ENCODE measurements around the gene SQSTM1.
A peak's percentile ranks its signal among the peaks of the same experiment; 100 is the strongest.
"Not testable (repeated sequence)": the region's sequence is repeated elsewhere in the genome, so short reads cannot be mapped to it uniquely, and the experiment has no call there.

SQSTM1 gene

DNA sequence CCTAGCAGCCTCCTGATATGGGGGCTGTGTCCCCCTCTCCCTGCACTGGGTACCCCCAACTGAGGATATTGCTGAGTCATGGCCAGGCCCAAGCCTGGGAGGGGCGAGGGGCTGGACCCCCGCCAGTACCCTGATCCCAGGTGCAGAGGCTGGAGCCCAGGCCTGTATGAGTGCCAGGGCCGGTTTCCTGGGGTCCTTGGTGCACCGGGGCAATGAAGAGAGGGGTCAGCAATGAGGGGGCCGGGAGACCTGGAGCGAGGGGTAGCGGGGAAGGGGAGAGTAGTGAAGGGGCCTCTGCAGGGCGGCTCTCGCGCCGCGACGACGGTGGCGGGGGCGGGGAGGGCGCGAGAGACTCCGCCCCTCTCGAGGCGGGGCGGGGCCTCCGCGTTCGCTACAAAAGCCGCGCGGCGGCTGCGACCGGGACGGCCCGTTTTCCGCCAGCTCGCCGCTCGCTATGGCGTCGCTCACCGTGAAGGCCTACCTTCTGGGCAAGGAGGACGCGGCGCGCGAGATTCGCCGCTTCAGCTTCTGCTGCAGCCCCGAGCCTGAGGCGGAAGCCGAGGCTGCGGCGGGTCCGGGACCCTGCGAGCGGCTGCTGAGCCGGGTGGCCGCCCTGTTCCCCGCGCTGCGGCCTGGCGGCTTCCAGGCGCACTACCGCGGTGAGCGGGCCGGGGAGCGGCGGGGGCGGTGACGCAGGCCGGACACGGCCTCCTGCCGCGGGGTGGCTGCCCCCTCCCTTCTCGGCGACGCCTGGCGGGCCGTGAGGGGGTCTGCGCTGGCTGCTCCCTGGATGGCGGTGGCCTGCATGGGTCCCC lies at the start of gene SQSTM1:
Gene SQSTM1 (plus strand): TSS at position 423 of the 815 bp plus-strand sequence. CDS start 32 bp downstream, at position 455.
- DNase-seq: peak; percentile 91

DNA sequence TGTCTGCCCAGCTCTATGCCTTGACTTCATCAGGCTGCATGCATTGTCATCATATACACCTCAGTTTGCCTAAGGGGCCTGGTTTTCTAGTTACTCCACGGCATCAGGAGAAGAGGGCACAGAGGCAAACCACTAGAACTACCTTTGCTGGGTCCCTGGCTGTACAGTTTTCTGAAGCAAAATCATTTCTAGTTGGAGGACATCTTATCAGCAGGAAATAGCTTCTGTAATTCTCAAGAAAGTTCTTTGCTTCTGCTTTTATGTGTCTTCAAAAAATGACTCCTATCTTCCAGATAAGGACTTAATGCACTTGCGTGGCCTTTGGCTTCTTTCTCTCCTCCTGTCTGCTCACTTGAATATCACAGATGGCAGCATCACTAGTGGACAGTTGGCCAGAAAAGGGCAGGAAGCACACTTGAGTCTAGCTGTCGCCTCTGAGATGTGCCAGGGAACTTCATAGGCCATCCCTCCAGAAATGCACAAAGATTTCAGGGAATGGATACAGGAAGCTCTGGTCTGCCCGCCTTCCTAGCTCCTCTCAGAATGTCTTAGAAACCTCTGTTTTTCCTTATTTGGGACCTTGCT lies 49.3 kb upstream of the SQSTM1 start:
- DNase-seq: no peak

DNA sequence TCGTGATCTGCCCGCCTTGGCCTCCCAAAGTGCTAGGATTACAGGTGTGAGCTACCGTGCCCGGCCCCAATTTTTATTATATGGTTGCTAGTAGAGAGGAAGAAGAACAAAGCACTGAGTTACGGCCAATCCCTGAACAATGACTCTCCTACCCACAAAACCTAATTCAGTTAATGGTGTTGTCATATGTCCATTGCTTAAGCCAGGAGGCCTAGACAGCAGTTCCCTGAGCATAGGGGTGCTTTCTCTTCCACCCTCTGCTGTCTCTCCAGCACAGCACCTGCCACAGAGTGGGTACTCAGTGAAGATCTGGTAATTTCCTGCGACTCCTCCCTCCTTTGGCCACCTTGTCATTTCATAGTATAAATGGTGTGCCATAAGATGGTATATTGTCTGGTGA lies 48.4 kb upstream of the SQSTM1 start:
- no peak for DNase-seq

DNA sequence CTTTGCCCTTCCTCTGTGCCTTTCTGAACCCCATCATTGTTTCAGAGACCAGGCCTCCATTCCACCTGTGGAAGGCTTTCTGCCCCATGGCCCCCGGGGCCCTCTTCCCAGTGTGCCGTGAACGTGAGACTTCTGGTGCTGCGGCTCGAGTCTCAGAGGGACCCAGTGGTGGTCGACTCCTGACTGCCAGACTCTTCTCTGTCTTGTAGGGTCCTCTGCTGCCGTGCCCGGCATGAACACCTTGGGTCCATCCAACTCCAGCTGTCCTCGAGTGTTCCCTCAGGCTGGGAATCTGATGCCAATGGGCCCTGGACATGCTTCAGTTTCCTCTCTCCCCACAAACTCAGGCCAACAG lies 47.0 kb upstream of the SQSTM1 start:
- DNase-seq: no peak

DNA sequence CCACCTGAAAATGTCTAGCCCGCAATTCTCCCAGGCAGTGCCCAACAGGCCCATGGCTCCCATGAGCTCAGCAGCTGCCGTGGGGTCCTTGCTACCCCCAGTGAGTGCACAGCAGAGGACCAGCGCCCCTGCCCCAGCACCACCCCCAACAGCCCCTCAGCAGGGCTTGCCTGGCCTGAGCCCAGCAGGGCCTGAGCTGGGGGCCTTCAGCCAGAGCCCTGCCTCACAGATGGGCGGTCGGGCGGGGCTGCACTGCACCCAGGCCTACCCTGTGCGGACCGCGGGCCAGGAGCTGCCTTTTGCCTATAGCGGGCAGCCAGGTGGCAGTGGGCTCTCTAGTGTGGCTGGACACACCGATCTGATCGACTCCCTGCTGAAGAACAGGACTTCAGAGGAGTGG lies 46.3 kb upstream of the SQSTM1 start:
- no peak for DNase-seq

DNA sequence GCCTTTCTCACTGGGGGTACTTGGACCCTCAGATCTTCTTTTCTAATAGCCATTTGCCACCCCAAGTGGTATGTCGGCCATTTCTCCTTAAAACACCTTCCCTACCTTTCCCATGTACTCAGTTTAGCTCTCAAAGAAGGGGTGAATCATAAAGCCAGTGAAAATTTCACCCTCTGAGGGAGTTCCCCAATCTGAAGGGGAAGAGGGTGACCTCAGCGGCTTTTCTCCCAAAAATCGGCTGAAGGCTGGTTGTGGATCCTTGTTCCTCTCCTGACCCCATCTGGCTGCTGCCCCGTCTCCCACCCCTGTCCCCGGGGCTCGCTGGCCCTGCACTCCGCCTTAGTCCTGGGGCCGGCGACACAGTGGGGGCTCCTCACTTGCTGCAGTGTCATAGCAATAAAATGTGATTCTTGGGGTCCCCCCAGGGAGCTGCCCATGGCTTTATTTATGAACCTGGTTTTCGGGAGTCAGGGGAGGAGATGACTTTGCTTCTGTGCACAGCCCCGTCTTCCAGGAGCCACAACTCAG lies 44.2 kb upstream of the SQSTM1 start:
- DNase-seq: no peak

DNA sequence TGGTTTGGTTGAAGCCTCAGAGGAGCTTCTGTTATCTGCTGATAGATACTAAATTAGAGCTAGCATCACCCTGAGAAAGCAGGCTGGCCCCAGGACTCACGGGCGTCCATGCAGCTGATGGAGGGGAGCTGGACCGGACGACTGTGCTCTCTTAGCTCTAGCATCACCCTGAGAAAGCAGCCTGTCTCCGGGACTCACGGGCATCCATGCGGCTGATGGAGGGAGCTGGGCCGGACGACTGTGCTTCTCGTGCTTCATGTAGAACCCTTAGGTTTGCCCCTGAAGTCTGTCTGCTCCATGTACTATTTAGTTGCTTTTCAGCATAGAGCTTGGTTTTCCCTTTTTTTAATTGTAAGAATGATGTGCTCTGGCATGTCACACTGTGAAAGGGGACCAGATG lies 43.2 kb upstream of the SQSTM1 start:
- no peak for DNase-seq

DNA sequence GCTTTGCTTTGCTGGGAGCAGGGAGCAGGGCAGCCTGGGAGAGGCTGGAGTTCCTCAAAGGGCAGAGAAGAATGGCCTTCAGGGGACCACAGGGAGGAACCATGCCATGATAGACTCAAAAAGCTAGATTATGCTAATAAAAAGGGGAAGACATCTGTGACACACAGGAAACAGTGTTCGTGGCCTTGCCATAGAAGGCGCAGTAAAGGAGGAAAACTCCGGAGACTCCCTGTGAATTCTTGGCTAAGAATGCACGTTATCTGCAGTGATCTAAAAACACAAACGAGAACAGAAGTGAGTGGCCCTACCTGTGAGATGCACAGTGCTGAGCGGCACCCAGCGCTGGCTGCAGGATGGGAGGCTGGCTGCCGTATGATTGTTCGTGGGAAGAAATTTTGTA lies 42.8 kb upstream of the SQSTM1 start:
- DNase-seq: no peak

DNA sequence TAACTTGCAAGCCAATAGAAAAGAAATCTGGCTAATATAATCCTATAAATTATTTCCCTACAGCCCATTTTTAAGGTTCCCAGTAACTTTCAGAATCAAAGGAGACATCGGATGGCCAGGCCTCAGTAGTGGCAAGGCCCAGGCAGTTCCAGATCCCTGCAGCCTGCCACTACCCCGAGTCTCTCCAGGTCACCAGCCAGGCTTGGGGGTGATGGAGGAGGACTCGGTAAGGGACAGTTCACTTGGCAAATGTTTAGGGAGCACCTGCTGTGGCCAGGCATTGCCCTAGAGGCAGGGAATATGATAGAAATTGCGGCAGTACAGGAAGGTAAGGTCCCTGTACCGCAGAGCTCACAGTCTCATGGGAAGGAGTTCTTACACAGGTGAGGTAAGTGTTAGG lies 42.1 kb upstream of the SQSTM1 start:
- no peak for DNase-seq

DNA sequence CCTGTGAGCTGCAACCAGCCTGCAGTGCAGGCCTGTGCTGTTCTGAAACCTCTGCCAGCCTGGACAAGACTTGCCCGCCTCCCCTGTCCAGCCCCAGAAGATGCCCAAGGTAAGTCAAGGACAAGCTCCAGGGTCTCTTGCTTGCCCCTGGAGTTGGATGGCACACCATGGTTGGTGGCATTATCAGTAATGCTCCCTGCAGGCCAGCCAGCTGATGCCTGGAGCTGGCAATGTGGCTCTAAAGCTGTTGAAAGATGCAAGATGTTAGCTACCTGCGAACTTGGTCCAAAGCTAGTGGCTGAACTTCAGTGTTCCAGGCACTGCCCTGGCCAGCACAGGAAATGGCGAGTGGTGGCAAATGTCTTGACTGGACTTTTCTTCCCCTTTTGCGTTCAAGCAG lies 40.9 kb upstream of the SQSTM1 start:
- DNase-seq: no peak

DNA sequence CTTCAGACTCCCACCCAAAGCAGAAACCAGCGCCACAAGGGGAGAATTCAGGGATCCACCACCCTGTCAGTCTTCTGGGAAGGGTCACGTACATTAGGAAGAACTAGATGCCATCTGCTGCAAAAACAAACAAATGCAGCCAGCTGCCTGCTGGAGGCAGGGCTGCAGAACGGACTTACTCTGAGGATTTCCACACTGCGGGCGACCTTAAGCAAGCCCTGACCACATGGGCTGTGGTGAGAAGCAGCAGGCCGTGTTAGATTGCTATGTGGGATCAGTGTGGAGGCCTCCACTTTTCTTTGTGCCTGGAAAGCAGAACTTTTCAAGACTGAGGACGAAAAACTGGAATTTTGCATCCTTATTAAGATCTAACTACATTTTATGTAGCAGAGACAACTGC lies 40.3 kb upstream of the SQSTM1 start:
- DNase-seq: no peak

DNA sequence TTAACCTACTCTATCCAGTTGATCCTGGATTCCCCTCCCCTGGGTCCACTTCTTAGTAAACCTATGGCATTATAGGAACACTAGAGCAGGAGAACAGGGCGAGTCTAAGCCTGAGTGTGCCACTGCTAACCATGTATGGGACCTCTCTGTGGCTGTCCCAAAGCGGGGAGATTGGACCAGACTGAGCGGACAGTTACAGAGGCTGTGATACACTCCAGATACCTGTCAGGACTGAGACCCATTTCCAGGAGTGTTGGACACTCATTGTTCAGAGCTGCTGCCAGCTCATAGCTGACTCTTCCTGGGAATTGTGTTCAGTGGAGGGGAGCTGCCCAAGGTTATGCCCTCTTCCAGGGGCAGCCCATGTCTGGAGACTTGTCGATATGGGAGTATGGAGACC lies 38.9 kb upstream of the SQSTM1 start:
- DNase-seq: no peak

DNA sequence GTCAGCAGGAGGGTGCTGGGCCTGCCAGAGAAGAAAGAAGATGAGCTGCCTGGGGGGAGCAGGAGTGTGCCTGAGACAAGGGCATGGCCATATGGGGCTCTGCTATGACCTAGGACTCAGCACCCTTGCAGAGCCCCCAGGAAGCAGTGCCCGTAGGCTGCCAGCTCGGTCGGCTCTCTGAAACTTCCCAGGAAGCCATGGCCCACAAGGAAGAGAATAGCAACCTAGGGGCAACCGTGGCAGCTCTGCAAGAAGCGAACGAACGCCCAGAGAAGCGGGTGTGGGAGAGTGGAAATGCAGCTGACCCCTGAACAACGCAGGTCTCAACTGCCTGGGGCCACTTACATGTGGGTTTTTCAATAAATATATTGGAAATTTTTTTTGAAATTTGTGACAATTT lies 37.6 kb upstream of the SQSTM1 start:
- no peak for DNase-seq

DNA sequence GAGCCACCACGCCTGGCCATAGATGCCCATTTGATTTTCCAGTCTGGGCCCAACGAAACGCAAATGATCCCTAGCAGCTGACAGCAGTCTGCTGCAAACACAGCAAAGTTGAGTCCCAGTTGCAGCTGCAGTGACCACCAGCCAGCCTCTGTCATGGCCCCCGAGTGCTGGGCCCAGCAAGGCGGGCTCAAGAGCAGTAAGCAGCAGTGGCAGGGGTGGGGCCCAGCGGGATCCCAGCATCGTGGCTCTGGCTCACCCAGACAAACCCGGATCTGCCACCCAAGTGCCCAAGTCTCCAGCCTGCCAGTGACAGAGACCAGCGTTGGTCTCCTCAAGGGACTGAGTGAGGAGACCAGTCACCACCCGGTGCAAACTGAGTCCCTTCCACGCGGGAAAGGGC lies 33.8 kb upstream of the SQSTM1 start:
- no peak for DNase-seq

DNA sequence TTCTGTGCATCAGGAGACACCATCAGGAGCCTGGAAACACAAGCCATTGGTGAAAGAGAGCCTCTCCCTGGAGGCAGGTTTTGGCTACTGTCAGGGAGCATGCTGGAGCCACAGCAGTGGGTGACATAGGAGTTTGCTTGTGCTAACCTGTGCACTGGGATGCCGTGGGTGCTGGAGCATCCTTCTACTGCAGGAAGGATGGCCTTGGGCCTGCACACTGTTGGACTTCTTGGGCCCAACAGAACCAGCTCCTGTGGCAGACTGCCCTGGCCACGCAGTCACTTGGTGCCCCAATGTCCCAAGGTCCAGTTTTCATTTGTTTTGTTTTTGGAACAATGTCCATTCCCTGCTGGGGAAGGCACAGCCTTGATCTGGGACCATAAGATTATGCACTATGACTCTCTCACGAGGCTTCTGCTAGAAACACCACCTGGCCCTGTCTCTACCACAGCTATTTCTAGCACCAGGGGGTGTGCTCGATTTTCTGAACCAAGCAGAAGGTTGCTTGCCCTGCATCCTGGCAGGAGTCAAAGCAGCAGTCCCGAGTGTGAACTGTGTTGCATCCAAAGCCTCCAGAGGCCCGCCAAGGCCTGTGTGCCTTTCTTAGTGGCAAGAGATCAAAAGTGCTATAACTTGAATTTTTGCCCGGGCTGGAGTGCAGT lies 32.4 kb upstream of the SQSTM1 start:
- no peak for DNase-seq

DNA sequence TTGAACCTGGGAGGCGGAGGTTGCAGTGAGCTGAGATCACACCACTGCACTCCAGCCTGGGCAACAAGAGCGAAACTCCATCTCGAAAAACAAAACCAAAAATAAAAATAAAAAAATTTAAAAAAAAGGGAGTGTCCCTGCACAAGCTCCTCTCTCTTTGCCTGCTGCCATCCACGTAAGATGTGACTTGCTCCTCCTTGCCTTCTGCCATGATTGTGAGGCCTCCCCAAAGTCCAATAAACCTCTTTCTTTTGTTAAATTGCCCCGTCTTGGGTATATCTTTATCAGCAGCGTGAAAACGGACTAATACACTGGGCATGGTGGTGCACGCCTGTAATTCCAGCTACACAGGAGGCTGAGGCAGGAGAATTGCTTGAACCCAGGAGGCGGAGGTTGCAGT lies 31.4 kb upstream of the SQSTM1 start:
- not testable (repeated sequence) for DNase-seq

DNA sequence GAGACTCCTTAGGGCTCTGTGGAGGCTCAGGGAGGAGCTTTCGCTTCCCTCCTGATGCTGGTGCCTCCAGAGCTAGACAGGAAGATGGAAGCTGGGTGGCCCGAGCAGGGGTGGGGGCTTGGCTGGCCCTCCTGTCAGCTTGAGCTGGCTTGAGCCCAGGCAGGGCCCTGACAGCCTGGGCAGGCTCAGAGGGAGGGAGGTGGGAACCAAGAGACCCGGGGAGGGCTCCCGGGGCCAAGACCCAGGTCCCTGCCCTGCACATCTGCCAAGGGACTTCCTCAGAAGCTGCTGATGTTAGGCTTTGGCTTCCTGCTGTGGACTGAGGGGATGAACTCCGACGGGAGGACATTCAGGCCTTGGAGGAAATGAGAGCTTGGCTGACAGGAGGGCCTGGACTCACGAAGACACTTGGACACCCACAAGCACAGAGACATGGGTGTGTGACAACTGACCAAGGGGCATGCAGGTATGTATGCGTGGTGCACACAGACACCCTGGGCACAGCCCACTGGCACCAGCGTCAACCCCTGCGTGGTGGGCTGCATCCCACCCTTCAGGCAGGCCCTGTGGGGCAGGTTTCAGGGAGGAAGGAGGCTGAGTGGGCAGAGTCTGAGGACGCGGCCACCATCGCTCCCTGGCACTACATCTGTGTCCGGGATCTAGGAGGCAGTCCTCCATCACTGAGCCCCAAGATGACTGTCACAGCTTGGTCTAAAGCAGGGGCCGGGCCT lies 28.7 kb upstream of the SQSTM1 start:
- no peak for DNase-seq

DNA sequence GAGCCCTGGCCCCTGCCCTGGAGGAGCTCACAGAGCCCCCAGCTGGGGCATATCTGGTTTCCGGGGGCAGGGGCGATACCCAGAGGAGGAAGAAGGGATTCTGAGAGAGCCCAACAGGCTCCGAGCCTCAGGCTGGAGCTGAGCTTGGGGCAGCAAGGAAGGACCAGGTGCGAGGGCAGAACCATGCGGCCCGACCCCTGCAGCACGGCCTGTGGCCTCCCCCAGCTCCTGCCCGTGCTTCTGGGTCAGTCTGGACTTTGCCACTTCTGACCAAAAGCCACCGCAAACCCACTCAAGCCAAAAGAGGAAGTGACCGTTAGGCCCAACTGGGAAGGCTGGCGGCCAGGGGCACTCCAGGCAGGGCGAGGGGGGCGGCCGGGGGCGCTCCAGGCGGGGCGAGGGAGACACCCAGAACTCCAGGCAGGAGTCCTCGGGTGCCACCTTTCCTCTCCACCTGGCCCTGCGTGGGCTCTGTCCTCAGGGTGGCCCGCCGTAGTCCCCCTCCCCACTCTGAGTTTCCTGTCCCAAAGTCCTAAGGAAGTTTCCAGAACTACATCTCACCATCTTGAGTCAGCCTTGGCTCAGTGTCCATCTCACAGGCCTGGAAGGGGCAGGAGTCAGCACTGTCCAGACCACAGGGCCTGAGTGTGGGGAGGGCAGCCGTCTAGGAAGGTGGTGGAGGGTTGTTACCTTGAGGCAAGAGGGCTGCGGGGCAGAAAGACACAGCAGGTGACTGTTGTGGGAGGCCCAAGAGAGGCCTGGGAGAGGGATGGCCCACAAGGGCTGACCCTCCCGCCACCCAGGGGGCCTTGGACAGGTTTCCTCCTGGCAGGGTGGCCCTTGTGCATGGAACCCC lies 27.9 kb upstream of the SQSTM1 start:
- DNase-seq: no peak

DNA sequence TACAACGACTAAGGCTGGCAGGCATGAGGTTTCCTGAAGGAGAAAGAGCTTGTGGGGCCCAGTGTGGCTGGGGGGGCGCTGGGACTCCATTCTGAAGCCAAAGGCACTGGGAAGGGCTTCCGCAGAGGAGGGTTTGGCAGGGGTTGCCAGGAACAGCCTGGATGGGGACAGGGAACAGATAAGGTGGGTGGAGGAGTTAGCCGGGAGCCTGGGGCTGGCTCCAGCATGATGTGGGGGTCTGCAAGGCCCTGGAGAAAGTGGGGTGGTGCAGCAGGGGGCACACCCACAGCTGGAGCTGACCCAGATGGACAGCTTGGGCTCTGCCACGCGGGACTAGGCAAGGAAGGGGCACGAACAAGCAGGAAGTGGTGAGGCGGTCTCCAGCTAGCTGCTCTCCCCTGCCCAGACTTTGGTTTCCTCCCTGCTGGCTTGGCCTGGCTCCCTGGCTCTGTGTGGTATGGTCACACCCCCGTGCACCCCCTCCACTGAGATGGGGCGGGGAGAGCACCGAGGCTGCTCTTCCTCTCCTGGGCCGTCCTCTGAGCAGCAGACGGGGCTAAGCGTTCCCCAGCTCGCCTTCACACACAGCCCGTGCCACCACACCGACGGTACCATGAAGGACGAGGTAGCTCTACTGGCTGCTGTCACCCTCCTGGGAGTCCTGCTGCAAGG lies 27.1 kb upstream of the SQSTM1 start, which contains the start of gene LTC4S:
Gene LTC4S (plus strand): TSS at position 519 of the 672 bp plus-strand sequence. CDS start 95 bp downstream, at position 614.
- DNase-seq: no peak

DNA sequence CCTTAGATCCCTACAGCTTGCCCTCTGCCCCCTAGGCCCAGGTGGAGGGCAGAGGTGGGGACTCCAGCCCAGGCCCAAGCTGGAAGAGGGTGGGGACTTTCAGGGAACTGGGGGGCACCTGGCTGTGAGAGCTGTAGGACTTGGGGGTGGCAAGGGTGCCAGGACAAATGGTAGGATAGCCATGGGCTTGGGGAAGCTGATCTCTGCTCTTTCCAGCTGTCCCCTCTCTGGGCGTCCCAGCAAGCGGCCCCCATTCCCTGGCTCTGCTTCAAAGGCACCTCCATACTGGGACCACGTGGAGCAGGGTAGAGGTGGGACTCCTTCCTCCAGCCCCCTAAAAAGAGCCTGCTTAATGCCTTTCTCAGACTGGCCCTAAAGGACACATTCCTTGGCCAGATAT lies 26.5 kb upstream of the SQSTM1 start:
- DNase-seq: no peak

DNA sequence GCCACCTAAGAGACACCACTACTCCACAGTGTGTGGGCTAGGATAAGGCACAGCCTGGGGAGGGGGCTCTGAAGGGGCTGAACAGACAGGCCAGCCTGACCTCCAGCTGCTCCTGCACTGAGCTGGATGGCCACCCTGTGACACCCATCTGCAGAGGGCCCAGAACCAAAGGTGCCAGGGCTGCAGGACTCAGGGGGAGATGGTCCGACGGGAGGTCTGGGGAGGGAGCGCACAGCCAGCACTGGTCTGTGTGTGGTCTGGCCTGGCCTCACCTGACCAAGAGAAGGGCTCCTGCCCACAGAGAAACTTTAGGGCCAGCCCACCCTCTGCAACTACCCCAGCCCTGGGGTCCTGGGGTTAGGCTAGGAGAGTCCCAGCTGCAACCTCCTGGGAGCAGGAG lies 26.1 kb upstream of the SQSTM1 start:
- no peak for DNase-seq

Measured in 8988T (cell line).